OCI-M2 (cell line): ENCODE results near the gene SORCS2.
"Not testable (repeated sequence)": the region's sequence is repeated elsewhere in the genome, so short reads cannot be mapped to it uniquely, and the experiment has no call there.

Source experiments
- DNase-seq: peaks from one replicate; lab custom pipeline; 2025; ENCODE audit not compliant: unreplicated experiment; lab: John Stamatoyannopoulos, UW

SORCS2 gene

DNA sequence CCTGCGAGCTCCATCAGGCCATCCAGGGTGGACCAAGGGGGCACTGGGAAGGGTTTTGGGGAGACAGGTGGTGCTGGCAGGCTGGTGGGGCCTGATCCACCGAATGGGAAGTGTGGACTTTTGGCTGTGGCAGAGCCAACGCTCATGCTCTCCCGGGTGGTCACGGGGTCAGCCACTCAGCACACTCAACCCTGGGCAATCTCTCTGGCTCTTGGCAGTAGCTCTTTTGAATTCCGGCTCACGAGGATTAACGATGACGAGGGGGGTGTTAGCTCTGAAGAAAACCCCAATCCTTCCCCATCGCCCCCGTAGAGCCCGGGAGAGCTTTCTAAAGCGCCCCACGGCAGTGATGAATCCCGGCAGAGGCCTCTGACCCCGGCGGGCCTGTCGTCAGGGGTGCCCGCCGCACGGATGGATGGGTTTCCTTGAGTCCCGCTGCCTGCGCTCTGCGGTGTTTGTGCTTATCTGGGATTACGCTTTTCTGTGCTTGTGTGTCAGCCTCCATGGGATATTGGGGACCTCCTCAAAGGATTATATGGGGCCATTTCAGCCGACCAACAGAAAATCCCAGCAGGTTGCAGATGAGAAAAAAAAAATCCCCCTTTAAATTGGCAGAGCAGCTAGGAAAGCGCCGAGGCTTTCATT lies 399.2 kb downstream of the SORCS2 start:
- no peak for DNase-seq

DNA sequence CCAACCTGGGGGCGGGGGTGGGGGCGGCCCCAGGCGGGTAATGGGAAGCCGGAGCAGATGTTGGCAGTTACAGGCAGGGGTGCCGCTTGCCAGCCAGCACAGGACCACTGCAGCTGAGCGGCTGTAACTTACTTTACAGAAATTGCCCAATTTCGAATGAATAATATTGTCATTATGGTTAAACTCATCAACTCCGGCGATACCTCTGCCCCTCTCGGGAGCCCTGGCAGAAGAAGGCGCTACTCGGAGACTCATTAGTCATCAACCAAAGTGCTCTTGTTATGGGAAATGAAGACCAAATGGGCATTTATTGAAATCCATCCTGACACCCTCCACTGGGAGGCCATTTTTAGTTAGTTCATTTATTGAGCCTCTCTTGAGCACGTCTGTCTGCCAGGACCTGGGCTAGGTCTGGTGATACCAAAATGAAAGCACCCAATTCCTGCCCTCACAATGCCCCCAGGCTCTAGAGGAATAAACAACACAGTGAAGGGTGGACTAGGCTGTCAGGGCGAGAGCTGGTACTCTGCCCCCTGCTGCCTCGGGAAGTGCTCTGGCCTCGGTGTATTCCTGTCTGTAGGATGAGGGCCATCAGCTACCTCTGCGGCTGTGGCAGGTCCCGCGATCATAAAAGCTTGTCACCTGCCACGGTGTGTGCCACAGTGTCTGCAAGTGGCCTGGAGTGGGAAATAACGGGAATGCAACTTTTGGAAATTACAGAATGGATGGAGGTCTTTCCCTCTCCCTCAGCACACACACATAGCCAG lies 401.5 kb downstream of the SORCS2 start:
- no peak for DNase-seq

DNA sequence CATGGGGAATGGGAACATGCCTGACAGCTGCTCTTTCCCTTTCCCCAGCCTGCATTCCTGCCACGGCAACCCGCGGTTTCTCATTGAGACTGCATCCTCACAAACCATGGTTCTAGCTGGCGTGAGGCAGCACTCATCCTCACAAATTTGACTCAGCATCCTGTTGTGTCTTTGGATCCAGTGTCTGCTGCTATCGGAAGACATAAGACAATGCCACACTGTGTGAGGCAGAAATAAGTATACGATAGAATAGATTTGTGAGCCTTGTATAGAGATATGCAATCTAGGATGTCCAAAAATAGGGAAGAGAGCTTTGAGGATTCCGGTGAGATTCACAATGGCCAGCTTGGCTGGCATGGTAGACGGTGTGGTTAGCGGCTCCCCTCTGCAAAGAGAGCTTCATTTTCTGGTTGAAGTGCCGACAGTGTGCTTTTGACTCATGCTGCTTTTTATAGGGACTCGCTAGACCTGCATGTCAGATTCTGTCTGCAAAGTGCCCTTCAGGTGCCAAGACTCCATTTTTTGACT lies 403.7 kb downstream of the SORCS2 start:
- no peak for DNase-seq

DNA sequence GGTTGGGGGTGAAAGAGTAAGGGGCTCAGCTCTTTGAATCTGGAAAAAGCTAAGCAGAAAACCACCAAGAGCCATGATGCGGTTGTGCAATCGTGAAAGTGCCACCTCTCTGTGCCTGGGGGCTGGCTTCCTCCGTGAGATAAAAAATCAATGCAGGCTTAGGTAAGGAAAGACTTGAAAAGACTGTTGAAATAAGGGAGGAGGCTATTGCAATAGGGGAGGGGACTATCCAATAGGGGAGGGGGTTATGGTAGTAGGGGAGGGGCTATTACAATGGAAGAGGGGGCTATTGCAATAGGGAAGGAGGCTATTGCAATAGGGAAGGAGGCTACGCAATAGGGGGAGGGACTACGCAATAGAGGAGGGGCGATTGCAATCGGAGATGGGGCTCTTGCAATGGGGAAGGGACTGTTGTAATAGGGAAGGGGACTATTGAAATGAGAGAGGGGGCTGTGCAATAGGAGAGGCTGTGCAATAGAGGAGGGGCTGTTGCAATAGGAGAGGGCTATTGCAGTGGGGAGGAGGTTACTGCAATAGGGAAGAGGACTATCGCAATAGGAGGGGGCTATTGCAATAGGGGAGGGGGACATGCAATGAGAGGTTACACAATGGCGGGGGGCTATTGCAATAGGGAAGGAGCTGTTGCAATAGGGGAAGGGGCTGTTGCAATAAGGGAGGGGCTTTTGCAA lies 404.7 kb downstream of the SORCS2 start:
- no peak for DNase-seq

DNA sequence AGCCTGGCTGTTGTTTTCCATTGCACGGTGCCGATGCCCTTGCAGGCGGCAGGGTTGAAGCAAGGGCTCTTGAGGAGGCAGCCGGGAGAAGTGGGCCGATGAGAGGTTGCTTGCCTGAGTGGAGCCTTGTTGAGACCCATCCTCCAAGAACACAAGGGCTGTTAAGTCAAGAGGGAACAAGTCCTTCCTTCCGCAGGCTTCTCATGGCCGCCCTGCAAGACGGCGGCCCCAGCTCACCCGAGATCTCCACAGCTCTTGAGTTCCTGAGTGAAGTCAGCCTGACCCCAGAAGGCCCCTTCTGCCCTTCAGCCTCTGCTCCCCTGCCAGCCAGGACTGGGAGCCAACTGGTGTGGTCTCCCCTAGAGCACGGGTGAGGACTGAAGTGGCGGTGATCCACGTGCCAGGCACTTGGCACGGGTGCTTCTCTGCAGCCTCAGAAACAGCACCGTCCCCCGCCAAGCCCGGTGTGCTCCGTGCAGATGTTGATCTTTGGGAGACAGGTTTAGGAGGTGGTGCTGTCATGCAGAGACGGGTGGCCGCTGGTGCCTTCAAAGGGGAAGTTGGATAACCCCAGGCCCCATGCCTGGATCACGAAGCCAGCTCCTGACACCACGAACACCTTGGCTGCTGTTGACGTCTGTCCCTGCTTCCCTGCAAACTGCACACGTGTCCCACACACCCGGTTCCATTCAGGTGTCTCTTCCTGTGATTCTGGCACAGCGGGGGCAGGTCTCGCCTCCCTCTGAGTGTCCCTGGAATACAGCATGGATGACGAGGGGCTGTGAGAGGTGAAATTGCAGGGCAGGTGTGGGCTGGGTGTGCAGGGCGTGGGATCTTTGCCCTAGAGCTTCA lies 406.8 kb downstream of the SORCS2 start:
- DNase-seq: no peak

DNA sequence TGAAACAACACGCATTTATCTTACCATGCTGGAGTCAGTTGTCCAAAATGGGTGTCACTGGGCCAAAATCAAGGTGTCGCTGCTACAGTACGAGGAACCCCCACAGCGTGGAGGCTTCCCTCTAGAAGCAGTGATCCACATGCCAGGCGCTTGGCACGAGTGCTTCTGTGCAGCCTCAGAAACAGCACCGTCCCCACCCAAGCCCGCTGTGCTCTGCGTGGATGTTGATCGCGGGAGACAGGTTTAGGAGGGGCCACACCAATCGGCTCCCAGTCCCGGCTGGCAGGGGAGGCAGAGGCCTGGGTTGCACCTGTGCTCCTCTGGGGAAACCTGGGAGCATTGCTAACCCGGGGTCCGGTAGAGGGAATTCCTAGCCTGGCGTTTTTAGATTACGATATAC lies 407.9 kb downstream of the SORCS2 start:
- DNase-seq: no peak

DNA sequence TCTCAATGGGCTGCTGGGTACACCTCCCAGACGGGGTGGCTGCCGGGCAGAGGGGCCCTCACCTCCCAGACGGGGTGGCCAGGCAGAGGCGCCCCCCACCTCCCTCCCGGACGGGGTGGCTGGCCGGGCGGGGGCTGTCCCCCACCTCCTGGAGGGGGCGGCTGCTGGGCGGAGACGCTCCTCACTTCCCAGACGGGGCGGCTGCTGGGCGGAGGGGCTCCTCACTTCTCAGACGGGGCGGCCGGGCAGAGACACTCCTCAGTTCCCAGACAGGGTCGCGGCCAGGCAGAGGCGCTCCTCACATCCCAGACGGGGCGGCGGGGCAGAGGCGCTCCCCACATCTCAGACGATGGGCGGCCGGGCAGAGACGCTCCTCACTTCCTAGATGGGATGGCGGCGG lies 409.8 kb downstream of the SORCS2 start:
- not testable (repeated sequence) for DNase-seq

DNA sequence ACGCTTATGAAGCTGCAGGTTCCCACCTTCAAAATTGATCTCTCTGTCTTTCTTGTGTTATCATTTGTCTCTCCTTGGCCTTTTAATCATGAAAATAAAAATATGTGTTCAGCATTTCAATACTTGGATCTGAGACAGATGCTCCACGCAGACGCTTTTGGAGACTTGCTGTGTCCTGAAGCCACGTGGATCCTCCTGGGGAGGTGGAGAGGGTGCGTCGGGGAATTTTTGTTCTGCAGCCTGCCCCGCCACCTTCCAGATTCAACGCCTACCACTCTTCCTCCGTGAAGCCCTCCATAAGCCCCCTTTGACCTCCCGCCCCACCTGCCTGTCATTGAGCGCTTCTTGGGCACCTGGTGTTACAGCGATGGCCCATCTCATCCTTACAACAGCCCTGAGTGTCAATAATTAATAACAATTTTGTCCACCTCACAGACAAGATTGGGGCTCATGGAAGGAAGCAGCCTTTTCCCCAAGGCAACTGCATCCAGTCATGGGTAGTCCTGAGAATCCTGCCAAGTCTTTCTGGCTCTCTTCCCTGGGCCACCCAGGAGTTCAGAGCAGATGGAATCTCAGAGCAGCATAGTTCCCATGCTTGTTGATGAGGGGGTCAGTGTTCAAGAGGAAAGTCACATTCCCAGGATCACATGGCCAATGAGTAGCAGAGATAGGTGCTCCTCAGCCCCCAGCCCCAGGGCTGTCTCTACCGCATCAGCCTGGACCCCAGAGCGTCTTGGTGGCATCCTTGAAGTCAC lies 415.0 kb downstream of the SORCS2 start:
- no peak for DNase-seq

DNA sequence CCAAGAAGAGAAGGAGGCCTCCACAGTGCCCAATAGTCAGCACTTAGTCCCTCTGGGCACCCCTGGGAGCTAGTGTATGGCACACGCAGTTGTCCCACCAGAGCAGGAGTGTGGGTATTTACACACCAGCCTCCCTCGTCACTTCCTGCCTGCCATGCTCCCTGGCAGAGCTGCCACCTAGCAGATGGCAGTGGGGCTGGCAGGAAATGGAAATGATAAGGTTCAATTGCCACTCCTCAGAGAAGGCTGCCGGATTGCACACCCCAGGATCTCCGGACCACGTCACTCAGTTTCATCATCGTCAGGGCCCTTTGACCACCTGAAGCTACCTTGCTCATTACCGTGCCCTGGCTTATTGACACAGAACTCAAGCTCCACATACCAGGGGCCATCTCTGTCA lies 415.7 kb downstream of the SORCS2 start:
- no peak for DNase-seq

DNA sequence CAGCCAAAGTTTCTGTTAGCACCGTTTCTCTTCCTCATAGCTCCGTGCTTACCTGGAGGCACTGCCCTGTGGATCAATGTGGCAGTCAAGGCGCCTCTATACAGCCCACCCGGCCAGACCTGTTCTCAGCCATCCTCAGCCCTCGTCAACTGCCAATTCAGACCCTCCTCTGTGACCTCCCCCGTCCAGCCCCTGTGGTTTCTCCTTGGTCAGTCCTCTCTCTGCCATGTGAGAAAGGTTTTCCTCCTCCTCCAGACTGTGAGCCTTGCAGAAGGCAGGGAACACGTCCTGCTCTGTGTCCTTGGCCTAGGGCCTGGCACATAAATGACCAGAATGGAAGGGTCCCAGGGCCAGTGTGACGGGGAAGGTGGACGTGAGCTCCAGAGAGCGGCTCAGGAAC lies 417.0 kb downstream of the SORCS2 start:
- no peak for DNase-seq

DNA sequence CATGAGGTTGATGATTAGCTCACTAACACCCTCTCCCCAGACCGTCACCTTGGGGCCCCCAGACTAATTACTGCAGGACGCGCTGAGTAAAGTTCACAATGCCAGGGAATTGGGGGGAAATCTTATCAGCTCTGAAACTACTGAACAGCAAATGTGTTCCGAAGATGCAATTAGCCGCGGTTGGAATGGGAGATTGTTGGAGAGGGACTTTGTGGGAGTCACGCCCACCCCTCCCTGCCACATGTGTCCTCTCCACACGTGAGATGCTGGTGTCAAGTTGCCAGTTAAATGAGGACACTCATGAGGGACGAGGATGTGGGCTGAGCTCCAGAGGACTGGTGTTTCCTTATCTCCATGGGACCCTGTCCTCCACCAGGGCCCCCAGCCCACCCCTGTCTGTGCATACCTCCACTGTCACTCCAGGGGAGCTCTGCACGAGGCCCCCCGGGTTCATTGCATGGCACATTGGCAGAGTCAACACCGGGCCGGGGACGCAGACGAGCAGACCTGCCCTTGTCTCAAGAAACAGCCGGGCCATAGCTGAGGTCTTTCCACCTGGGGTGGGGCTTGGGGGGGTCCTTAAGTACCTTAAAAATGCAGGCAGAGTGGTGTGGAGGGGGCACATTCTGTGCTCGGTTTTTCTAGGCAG lies 417.8 kb downstream of the SORCS2 start:
- no peak for DNase-seq

DNA sequence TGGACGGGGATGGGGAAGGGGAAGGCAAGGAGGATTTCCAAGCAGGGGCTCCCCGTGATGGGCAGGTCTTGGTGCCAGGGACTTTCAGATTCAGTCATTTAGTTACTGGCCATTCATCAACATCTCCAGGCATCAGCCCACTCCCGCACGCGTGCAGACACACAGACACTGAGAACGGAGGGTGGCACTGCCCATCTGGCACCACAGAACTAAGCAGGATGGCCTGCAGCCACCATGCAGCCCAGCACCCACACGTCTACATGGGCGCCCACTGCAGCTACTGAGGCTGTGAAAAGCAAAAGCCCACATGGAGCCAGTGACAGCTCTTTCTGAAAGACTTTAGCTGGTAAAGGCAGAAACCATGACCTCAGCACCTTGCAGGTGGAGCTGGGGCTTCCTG lies 418.5 kb downstream of the SORCS2 start:
- DNase-seq: no peak

DNA sequence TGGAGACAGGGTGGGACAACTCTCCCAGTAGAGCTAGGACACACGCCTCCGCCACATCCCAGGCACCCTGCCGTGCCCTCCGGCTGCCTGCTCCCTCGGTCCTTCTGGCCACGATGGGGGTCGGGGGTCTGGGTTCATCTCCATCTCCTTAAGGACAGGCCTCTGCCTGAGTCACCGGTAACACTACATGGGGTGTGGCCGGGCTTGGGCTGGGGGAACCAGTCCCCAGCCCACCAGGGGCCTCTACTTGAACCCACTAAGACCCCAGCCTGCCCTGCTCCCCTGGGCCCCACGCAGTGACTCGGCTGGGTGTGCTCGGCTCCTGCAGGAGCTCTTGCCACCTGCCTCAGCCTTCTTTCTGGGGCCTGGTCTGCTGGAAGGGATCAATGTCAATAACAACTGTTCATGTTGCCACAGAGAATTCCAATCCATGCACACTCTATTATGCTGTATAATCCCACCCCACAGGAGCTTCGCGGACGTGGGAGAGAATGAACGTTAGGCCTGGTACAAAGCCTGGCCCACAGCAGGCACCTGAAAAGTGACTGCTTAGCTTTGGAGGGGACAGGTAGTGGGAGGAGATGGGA lies 420.1 kb downstream of the SORCS2 start:
- no peak for DNase-seq

DNA sequence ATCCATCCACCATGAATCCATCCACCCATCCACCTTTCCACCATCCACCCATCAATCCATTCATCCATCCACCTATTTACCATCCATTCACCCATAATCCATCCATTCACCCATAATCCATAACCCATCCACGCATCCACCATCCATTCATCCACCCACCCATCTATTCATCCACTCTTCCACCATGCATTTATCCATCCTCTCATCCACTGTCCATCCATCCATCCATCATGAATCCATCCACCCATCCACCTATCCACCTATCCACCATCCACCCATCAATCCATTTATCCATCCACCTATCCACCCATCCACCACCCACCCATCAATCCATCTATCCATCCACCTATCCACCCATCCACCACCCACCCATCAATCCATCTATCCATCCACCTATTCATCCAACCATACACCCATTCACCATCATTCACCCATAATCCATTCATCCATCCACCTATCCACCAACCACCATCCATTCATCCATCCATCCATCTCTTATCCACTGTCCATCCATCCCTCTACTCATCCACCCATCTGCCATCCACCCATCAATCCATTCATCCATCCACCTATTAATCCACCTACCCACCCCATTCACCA lies 422.1 kb downstream of the SORCS2 start:
- DNase-seq: no peak

DNA sequence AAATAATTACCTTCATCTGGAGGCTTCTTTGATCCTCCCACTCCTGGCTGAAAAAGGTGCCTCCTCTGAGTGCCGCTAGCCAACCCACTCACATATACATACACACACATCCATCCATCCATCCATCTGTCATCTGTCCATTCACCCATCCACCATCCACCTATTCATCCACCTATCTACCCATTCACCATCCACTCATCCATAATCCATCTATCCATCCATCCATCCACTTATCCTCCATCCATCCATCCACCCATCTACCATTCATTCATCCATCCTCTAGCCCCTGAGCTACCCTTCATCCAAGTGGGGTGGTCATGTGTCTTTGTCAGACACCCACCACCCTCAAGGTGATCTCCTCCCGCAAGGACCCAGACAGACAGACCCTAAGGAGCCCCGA lies 423.9 kb downstream of the SORCS2 start:
- no peak for DNase-seq

DNA sequence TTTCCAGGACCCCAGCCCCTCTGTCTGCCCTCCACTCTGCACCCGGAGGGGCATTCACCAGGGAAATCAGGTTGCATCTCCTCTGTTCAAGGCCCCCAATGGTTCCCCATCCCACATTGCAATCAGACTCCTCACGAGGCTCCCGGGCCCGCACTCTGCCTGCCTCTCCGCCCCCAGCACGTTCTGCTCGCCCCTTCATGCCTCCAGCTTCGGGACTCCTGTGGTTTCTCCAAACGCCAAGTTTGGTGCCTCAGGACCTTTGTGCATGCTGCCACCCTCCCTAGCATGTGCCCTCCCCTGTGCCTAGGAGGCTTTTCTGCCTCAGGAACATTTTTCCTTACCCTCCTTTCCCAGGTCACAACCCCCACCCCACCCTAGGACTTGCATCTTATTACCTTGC lies 426.0 kb downstream of the SORCS2 start:
- no peak for DNase-seq

DNA sequence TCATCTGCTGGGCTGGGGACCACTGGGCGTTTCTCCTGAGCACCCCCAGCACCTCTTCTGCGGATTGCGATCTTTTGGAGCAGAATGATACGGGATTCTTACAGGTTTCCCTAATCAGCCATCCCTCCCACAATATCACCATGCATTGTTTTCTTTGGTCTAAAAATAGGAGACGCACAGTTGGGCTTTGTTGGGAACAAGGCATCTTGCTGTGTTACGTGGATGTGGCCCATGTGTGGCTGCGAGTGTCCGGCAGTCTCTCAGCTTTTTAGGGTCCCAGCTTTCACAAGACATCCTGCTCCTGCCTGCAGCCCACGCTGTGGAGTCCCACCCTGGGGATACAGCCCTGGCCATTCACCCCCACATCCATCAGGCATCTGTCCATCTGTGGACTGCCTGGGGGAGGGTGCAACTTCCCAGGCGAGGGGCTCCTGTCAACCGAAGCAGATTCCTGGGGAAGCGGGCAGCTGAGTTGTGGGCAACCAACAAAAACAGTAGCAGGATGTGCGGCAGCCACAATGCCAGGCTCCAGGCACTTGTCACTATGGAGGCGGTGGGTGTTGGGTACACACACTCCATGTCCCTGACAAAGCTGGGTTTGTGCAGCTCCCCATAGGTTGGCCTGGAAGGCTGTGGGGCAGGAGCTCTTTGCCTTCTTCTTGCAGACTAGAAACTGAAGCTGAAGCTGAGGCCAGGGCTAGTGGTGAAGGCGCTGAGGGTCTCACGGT lies 427.9 kb downstream of the SORCS2 start:
- no peak for DNase-seq

DNA sequence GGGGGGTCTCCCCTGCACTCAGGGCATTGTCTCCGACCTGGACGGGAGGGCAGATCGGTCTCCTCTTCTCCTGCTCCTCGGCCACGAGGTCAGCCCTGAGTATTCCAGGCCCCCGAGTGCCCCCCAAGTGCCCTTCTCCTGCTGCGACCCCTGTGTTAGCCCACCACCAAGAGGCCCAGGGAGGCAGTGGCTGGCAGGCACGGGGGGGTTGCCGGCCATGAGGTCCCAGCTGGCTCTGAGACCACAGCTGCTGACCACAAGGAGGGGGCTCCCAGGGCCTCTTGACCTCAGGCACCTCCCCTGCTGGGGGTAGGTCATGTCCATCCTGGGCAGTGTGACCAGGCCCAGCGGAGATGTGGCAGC lies 428.5 kb downstream of the SORCS2 start:
- DNase-seq: no peak
